NT2/D1 (cell line): ENCODE data around the gene ETFB.

Experiments used
- SUZ12 ChIP-seq: IDR thresholded peaks from 2 replicates; pipeline ENCODE4 v1.6.1; 2011; ENCODE audit not compliant: insufficient read length, insufficient read depth; ENCODE audit errors: extremely low read depth
- YY1 ChIP-seq: IDR thresholded peaks from 2 replicates; pipeline ENCODE4 v1.6.1; 2011; ENCODE audit not compliant: insufficient read length, insufficient read depth
- ZNF274 ChIP-seq: IDR thresholded peaks from 2 replicates; pipeline ENCODE4 v1.6.1; 2011; ENCODE audit warnings: mild to moderate bottlenecking, low read depth, low read length

DNA sequence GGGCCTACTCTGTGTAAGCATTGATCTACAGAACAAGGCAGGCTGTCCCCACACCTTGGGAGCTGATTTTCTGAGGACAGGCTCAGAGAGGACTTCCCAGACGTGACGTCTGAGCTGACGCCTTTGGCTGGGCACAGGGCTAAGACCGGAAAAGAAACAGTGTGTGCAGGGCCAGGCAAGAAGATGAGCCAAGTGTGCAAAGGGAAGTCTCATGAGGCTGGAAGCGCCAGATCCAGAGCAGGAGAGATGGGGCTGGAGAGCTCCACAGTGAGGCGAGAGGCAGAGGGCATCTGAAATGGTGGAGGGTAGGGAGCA is 42.1 kb downstream of the ETFB start:
- no peak for TF ChIP-seq YY1
- TF ChIP-seq ZNF274, result no peak
- no peak for TF ChIP-seq SUZ12
